HEK293T (cell line): ENCODE measurements around the gene CDH18.

Experiments used
- CTCF ChIA-PET: fragments of 350-600 bp; formaldehyde crosslinking; extraction: SDS; loops from one replicate; lab custom pipeline; 2021; ENCODE audit warnings: antibody characterized with exemption, inconsistent platforms; lab: Yijun Ruan, JAX
- POLR2A ChIA-PET: fragments of 350-600 bp; formaldehyde crosslinking; extraction: SDS; loops from one replicate; lab custom pipeline; 2020; ENCODE audit warnings: antibody characterized with exemption, inconsistent platforms; lab: Yijun Ruan, JAX
- DNase-seq: peaks from one replicate; pipeline ENCODE4 v3.0.0; 2012; ENCODE audit warnings: mixed read lengths; ENCODE audit errors: extremely low spot score
- ARNT ChIP-seq: fragments of 450-650 bp; IDR thresholded peaks from 2 replicates; pipeline ENCODE4 v1.6.1; 2017; ENCODE audit warnings: mild to moderate bottlenecking
- BHLHE40 ChIP-seq: fragments of 450-650 bp; IDR thresholded peaks from 2 replicates; pipeline ENCODE4 v1.6.1; 2016; ENCODE audit warnings: mild to moderate bottlenecking, moderate library complexity, borderline replicate concordance
- CTBP1 ChIP-seq: fragments of 450-650 bp; IDR thresholded peaks from 2 replicates; pipeline ENCODE4 v1.6.1; 2016; ENCODE audit warnings: borderline replicate concordance
- ELF4 ChIP-seq: fragments of 450-650 bp; IDR thresholded peaks from 2 replicates; pipeline ENCODE4 v1.6.1; 2017; ENCODE audit warnings: antibody characterized with exemption
- FOXA1 ChIP-seq: fragments of 450-650 bp; IDR thresholded peaks from 2 replicates; pipeline ENCODE4 v1.6.1; 2016; ENCODE audit warnings: mild to moderate bottlenecking
- FOXK2 ChIP-seq: fragments of 450-650 bp; IDR thresholded peaks from 2 replicates; pipeline ENCODE4 v1.6.1; 2016; ENCODE audit warnings: mild to moderate bottlenecking
- FOXM1 ChIP-seq: fragments of 450-650 bp; IDR thresholded peaks from 2 replicates; pipeline ENCODE4 v1.6.1; 2017; ENCODE audit warnings: mild to moderate bottlenecking, borderline replicate concordance
- HDGF ChIP-seq: fragments of 450-650 bp; IDR thresholded peaks from 2 replicates; pipeline ENCODE4 v1.6.1; 2017; ENCODE audit warnings: antibody characterized with exemption, borderline replicate concordance
- L3MBTL2 ChIP-seq: fragments of 450-650 bp; conservative IDR thresholded peaks from 2 replicates; pipeline ENCODE4 v1.6.1; 2016; ENCODE audit warnings: mild to moderate bottlenecking
- LEF1 ChIP-seq: fragments of 450-650 bp; IDR thresholded peaks from 2 replicates; pipeline ENCODE4 v1.6.1; 2017; ENCODE audit warnings: mild to moderate bottlenecking, borderline replicate concordance
- NFRKB ChIP-seq: fragments of 450-650 bp; IDR thresholded peaks from 2 replicates; pipeline ENCODE4 v1.6.1; 2016; ENCODE audit warnings: mild to moderate bottlenecking, moderate library complexity
- PKNOX1 ChIP-seq: fragments of 450-650 bp; IDR thresholded peaks from 2 replicates; pipeline ENCODE4 v1.6.1; 2016
- SP1 ChIP-seq: fragments of 450-650 bp; IDR thresholded peaks from 2 replicates; pipeline ENCODE4 v1.6.1; 2017
- SUZ12 ChIP-seq: fragments of 450-650 bp; IDR thresholded peaks from 2 replicates; pipeline ENCODE4 v1.6.1; 2016; ENCODE audit warnings: mild to moderate bottlenecking
- TARDBP ChIP-seq: fragments of 450-650 bp; IDR thresholded peaks from 2 replicates; pipeline ENCODE4 v1.6.1; 2016
- ZNF384 ChIP-seq: fragments of 450-650 bp; IDR thresholded peaks from 2 replicates; pipeline ENCODE4 v1.6.1; 2016

The CDH18 gene

GRCh38 chr5:19950897-19951296 is 37.1 kb downstream of the CDH18 start:
- POLR2A ChIA-PET: no interaction called here
- no peak for TF ChIP-seq PKNOX1
- no peak for TF ChIP-seq FOXK2
- TF ChIP-seq HDGF: no peak
- no peak for TF ChIP-seq SP1
- TF ChIP-seq TARDBP: no peak
- no peak for TF ChIP-seq FOXA1
- no peak for TF ChIP-seq FOXM1
- no peak for TF ChIP-seq L3MBTL2
- no peak for TF ChIP-seq CTBP1
- no peak for TF ChIP-seq SUZ12
- TF ChIP-seq LEF1: no peak
- no peak for TF ChIP-seq ARNT
- TF ChIP-seq ZNF384: no peak
- TF ChIP-seq ELF4: no peak
- TF ChIP-seq BHLHE40: no peak
- no peak for TF ChIP-seq NFRKB
- CTCF ChIA-PET: no interaction called here
- no peak for DNase-seq

DNA sequence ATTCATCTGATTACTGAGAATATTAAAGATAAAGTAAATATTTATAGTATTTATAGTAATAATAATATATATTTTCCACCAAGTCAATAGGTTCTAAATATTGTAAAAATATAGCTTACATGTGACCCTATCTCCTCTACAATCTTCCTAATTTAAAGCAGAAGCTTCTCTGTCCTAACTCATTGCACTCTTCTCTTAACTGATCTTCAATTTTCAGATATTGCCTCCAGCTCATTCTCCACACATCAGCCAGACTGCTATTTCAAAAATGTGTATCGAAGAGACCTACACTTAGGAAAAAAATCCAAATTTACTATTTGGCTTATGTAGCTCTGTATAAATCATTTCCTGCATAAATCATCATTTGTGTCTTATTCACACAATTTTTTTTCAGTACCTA is 47.8 kb downstream of the CDH18 start:
- TF ChIP-seq PKNOX1 (no peak), CTBP1 (no peak), FOXA1 (no peak), BHLHE40 (no peak)
- no peak for DNase-seq
- POLR2A ChIA-PET: no interaction called here
- CTCF ChIA-PET: no interaction called here

- POLR2A ChIA-PET: no interaction called here
- no peak for DNase-seq
- TF ChIP-seq NFRKB (no peak), SUZ12 (no peak), FOXK2 (no peak), ARNT (no peak), CTBP1 (no peak), BHLHE40 (no peak), LEF1 (no peak), L3MBTL2 (no peak), ZNF384 (no peak), SP1 (no peak), FOXM1 (no peak), ELF4 (no peak), FOXA1 (no peak), TARDBP (no peak), PKNOX1 (no peak), HDGF (no peak)
- CTCF ChIA-PET: no interaction called here
Measured at GRCh38 chr5:19930451-19930850, 57.5 kb downstream of the CDH18 start.

GRCh38 chr5:19928562-19929421 is 59.2 kb downstream of the CDH18 start:
- TF ChIP-seq ARNT (no peak), L3MBTL2 (no peak), FOXA1 (no peak), NFRKB (no peak), ELF4 (no peak), CTBP1 (no peak), HDGF (no peak), LEF1 (no peak)
- DNase-seq: no peak
- ChIA-PET CTCF (no interaction called here), POLR2A (no interaction called here)

- POLR2A ChIA-PET: no interaction called here
Measured at GRCh38 chr5:19927919-19928318, 60.1 kb downstream of the CDH18 start.

More at GRCh38 chr5:19927919-19928318, 60.1 kb downstream of the CDH18 start:
- CTCF ChIA-PET: no interaction called here
- TF ChIP-seq BHLHE40 (no peak), FOXM1 (no peak), PKNOX1 (no peak), ZNF384 (no peak), TARDBP (no peak), HDGF (no peak), FOXK2 (no peak), ELF4 (no peak), SP1 (no peak), ARNT (no peak), LEF1 (no peak), SUZ12 (no peak), L3MBTL2 (no peak), NFRKB (no peak), FOXA1 (no peak)
- DNase-seq: no peak
